Measurements from ENCODE around the gene CRYBB1.

The CRYBB1 gene

DNA sequence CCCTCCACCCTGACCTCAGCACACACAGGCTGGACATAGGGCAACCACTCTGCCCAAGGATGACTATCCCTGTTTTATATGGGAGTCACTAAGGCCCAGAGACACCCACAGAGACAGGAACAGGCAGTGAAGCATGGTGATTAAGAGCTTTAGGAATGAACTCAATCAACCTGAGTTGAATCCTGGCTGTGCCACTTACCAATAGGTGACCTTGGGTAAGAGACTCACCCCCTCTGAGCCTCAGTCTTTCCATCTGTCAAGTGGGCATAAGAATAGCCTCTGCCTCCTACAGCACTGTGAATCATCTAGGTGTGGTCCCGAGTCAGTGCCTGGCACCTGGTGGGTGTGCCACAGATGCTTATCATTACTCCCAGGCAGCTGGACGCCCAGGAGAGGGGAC lies 6.8 kb downstream of the CRYBB1 start:
- ATAC-seq: peak; percentile 16; the same call in 1 of the 3 replicates
- no peak for TF ChIP-seq RARB (CRISPR knock-in tag; IDR thresholded peaks at IDR 0.05)
- TF ChIP-seq, protein P1, sequence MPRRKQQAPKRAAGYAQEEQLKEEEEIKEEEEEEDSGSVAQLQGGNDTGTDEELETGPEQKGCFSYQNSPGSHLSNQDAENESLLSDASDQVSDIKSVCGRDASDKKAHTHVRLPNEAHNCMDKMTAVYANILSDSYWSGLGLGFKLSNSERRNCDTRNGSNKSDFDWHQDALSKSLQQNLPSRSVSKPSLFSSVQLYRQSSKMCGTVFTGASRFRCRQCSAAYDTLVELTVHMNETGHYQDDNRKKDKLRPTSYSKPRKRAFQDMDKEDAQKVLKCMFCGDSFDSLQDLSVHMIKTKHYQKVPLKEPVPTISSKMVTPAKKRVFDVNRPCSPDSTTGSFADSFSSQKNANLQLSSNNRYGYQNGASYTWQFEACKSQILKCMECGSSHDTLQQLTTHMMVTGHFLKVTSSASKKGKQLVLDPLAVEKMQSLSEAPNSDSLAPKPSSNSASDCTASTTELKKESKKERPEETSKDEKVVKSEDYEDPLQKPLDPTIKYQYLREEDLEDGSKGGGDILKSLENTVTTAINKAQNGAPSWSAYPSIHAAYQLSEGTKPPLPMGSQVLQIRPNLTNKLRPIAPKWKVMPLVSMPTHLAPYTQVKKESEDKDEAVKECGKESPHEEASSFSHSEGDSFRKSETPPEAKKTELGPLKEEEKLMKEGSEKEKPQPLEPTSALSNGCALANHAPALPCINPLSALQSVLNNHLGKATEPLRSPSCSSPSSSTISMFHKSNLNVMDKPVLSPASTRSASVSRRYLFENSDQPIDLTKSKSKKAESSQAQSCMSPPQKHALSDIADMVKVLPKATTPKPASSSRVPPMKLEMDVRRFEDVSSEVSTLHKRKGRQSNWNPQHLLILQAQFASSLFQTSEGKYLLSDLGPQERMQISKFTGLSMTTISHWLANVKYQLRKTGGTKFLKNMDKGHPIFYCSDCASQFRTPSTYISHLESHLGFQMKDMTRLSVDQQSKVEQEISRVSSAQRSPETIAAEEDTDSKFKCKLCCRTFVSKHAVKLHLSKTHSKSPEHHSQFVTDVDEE (CRISPR knock-in tag; IDR thresholded peaks at IDR 0.05): no peak
- TF ChIP-seq, protein P2, sequence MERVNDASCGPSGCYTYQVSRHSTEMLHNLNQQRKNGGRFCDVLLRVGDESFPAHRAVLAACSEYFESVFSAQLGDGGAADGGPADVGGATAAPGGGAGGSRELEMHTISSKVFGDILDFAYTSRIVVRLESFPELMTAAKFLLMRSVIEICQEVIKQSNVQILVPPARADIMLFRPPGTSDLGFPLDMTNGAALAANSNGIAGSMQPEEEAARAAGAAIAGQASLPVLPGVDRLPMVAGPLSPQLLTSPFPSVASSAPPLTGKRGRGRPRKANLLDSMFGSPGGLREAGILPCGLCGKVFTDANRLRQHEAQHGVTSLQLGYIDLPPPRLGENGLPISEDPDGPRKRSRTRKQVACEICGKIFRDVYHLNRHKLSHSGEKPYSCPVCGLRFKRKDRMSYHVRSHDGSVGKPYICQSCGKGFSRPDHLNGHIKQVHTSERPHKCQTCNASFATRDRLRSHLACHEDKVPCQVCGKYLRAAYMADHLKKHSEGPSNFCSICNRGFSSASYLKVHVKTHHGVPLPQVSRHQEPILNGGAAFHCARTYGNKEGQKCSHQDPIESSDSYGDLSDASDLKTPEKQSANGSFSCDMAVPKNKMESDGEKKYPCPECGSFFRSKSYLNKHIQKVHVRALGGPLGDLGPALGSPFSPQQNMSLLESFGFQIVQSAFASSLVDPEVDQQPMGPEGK (CRISPR knock-in tag; IDR thresholded peaks at IDR 0.05; ENCODE audit: borderline replicate concordance): no peak
- TF ChIP-seq ZNF565 (CRISPR knock-in tag; conservative IDR thresholded peaks at IDR 0.05; ENCODE audit: low read depth): no peak

DNA sequence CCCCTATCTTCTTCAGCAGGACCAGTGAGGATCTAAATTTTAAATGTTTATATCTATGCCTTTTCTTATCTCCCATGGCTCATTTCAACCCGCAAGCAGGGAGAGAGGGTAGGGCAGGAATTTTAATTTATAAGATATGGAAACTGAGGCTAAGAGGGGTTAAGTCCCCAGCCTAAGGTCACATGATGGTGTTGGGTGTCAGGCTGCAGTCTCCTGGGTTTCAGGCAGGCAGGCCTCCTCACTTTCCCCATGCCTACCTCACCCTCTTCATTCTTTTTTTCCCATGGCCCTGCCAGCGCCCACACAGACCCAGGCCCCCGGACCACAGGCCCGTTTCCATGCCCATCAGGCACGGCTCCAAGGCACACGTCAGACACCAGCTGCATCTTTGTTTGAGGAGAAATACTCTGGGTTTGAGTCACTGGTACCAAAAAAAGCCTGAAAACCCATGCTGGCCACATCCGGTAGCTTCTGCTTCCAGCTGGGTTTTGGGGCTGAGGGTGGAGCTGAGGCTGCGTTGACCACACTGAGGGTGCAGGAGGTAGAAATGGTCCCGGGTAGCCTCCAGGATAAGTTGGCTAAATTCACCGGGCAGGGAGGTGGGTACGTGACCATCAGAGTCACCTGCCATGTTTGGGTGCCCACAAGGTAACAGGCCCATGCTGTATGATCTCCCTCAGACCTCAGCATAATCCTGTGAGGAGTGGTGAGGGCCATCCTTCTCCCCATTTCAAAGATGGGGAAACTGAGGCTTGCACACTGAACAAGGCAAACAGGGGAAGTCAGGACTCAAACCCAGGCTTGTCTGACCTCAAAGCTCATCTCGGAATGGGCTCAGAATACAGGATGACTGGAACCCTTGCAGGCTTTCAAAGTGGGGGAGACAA lies 7.5 kb downstream of the CRYBB1 start:
- ATAC-seq: peak; percentile 85
- TF ChIP-seq PPARA (CRISPR knock-in tag; IDR thresholded peaks at IDR 0.05; ENCODE audit: borderline replicate concordance) (no peak), ZFP30 (CRISPR knock-in tag; IDR thresholded peaks at IDR 0.05) (no peak), GLIS3 (CRISPR knock-in tag; IDR thresholded peaks at IDR 0.05) (no peak), OSR1 (CRISPR knock-in tag; IDR thresholded peaks at IDR 0.05) (no peak), ZC3H10 (CRISPR knock-in tag; IDR thresholded peaks at IDR 0.05) (no peak), ZNF8 (CRISPR knock-in tag; IDR thresholded peaks at IDR 0.05) (no peak), ZFP3 (CRISPR knock-in tag; IDR thresholded peaks at IDR 0.05) (no peak), ISL1 (CRISPR knock-in tag; IDR thresholded peaks at IDR 0.05) (no peak), TOX (CRISPR knock-in tag; IDR thresholded peaks at IDR 0.05; ENCODE audit: borderline replicate concordance) (no peak), RARB (CRISPR knock-in tag; IDR thresholded peaks at IDR 0.05) (no peak), ZNF565 (CRISPR knock-in tag; conservative IDR thresholded peaks at IDR 0.05; ENCODE audit: low read depth) (no peak), CSDC2 (CRISPR knock-in tag; IDR thresholded peaks at IDR 0.05) (no peak), TCF4 (CRISPR knock-in tag; IDR thresholded peaks at IDR 0.05; ENCODE audit: borderline replicate concordance) (no peak)
- TF ChIP-seq, protein P3, sequence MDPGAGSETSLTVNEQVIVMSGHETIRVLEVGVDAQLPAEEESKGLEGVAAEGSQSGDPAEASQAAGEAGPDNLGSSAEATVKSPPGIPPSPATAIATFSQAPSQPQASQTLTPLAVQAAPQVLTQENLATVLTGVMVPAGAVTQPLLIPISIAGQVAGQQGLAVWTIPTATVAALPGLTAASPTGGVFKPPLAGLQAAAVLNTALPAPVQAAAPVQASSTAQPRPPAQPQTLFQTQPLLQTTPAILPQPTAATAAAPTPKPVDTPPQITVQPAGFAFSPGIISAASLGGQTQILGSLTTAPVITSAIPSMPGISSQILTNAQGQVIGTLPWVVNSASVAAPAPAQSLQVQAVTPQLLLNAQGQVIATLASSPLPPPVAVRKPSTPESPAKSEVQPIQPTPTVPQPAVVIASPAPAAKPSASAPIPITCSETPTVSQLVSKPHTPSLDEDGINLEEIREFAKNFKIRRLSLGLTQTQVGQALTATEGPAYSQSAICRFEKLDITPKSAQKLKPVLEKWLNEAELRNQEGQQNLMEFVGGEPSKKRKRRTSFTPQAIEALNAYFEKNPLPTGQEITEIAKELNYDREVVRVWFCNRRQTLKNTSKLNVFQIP (CRISPR knock-in tag; IDR thresholded peaks at IDR 0.05; ENCODE audit: borderline replicate concordance, low read depth): no peak
- TF ChIP-seq, protein P2 (CRISPR knock-in tag; IDR thresholded peaks at IDR 0.05; ENCODE audit: borderline replicate concordance): no peak
- TF ChIP-seq, protein P1 (CRISPR knock-in tag; IDR thresholded peaks at IDR 0.05): no peak
- TF ChIP-seq, protein P4, sequence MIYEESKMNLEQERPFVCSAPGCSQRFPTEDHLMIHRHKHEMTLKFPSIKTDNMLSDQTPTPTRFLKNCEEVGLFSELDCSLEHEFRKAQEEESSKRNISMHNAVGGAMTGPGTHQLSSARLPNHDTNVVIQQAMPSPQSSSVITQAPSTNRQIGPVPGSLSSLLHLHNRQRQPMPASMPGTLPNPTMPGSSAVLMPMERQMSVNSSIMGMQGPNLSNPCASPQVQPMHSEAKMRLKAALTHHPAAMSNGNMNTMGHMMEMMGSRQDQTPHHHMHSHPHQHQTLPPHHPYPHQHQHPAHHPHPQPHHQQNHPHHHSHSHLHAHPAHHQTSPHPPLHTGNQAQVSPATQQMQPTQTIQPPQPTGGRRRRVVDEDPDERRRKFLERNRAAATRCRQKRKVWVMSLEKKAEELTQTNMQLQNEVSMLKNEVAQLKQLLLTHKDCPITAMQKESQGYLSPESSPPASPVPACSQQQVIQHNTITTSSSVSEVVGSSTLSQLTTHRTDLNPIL (CRISPR knock-in tag; IDR thresholded peaks at IDR 0.05; ENCODE audit: low read depth): no peak
